Progenitor cell of endocrine pancreas (in vitro differentiated cells): ENCODE results near the gene MAPK8. TPM values are rescaled to one million over a fixed set of nuclear protein-coding genes. Genes with fewer than 3 reads are reported as not detected.

Source experiments
- DNase-seq: peaks from one replicate; pipeline ENCODE4 v3.0.0; 2021; ENCODE audit warnings: low spot score; ENCODE audit not compliant: unreplicated experiment
- H3K27ac Mint-ChIP-seq: 2 replicates; pipeline ENCODE4 v1.8.0; 2021; ENCODE audit warnings: mild to moderate bottlenecking, moderate library complexity, mixed read lengths
- H3K27me3 Mint-ChIP-seq: 2 replicates; pipeline ENCODE4 v1.8.0; 2021; ENCODE audit warnings: mixed read lengths
- H3K36me3 Mint-ChIP-seq: 2 replicates; pipeline ENCODE4 v1.8.0; 2022; ENCODE audit warnings: mixed read lengths; ENCODE audit not compliant: insufficient read depth
- H3K4me1 Mint-ChIP-seq: 2 replicates; pipeline ENCODE4 v1.8.0; 2021; ENCODE audit warnings: low read depth, mixed read lengths
- H3K4me3 Mint-ChIP-seq: 2 replicates; pipeline ENCODE4 v1.8.0; 2021; ENCODE audit warnings: low read depth, mild to moderate bottlenecking, moderate library complexity, mixed read lengths
- H3K9me3 Mint-ChIP-seq: 2 replicates; pipeline ENCODE4 v1.8.0; 2021; ENCODE audit warnings: low read depth, mixed read lengths
- total RNA-seq: library from RNA; stranded (reverse); gene quantifications from 2 replicates; pipeline ENCODE4 v1.2.1, GENCODE V29; 2021
- TF ChIP-seq, protein P1 (sequence below): fragments of 200-600 bp; sonication (generic); IDR thresholded peaks from one replicate; pipeline ENCODE4 v1.5.0; 2021; ENCODE audit warnings: antibody characterized with exemption, mild to moderate bottlenecking; ENCODE audit not compliant: unreplicated experiment

The MAPK8 gene
- total RNA-seq, 1 donor from 2014 or later, result 69.7 TPM

DNA sequence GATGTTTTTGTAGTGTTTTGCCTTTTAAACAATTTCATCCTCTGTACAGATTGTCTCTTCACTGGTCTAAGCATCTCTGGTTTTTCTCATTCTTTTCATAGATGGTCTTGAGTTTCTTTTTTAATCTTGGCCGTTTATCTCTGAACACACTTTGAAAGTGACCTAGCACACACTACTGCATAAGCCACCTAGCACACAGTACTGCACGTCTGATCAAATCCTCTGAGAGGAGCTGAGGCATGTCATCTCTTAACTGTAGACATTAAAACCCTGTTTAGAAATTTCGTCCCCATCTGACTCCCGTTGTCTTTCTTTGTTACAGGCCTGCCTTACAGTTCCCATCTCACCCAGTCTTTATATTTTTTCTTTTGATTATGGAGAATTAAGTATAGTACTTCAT lies 100.2 kb downstream of the MAPK8 start:
- Mint-ChIP-seq H3K4me3 (no peak overlapping the region), H3K27me3 (no peaks in the 10 kb centered on the region), H3K36me3 (peaks cover 22% of the 10 kb centered on the region), H3K27ac (no peak overlapping the region), H3K9me3 (no peaks in the 10 kb centered on the region), H3K4me1 (no peaks in the 10 kb centered on the region)
- TF ChIP-seq, protein P1, sequence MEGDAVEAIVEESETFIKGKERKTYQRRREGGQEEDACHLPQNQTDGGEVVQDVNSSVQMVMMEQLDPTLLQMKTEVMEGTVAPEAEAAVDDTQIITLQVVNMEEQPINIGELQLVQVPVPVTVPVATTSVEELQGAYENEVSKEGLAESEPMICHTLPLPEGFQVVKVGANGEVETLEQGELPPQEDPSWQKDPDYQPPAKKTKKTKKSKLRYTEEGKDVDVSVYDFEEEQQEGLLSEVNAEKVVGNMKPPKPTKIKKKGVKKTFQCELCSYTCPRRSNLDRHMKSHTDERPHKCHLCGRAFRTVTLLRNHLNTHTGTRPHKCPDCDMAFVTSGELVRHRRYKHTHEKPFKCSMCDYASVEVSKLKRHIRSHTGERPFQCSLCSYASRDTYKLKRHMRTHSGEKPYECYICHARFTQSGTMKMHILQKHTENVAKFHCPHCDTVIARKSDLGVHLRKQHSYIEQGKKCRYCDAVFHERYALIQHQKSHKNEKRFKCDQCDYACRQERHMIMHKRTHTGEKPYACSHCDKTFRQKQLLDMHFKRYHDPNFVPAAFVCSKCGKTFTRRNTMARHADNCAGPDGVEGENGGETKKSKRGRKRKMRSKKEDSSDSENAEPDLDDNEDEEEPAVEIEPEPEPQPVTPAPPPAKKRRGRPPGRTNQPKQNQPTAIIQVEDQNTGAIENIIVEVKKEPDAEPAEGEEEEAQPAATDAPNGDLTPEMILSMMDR, result no peak
- DNase-seq, result no peak

DNA sequence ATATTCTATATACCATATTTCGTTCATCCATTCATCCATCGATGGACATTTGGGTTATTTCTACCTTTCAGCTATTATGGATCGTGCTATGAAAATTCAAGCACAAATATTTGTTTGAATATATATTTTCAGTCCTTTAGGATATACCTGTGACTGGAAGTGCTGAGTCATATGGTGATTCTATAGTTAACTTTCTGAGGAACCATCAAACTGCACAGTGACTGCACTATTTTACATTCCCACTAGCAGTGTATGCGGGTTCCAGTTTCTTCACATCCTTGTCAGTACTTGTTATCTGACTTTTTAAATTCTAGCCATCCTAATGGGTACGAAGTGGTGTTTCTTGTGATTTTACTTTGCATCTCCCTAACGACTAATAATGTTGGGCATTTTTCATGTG lies 104.0 kb downstream of the MAPK8 start:
- Mint-ChIP-seq H3K27me3 (no peaks in the 10 kb centered on the region), H3K36me3 (peaks cover 39% of the 10 kb centered on the region)
- TF ChIP-seq, protein P1, result no peak

DNA sequence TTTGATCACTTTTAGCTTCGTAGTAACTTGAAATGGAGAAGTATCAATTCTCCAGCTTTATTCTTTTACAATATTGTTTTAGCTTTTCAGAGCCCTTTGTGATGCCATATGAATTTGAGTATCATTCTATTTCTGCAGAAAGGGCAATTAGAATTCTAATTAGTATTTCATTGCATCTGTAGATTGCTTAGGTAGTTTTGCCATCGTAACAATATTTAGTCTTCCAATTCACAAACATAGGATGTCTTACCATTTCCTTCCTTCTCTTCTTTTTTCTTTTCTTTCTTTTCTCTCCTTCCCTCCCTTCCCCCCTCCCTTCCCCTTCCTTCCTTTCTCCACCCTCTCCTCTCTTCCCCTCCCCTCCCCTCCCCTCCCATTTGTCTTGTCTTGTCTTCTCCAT lies 105.0 kb downstream of the MAPK8 start:
- no peaks in the 10 kb centered on the region for H3K27me3 Mint-ChIP-seq
- no peak overlapping the region for H3K4me3 Mint-ChIP-seq
- DNase-seq, result no peak
- peaks cover 12% of the 10 kb centered on the region for H3K9me3 Mint-ChIP-seq
- H3K36me3 Mint-ChIP-seq, result peaks cover 37% of the 10 kb centered on the region
- peaks cover 6% of the 10 kb centered on the region for H3K4me1 Mint-ChIP-seq
- no peak overlapping the region for H3K27ac Mint-ChIP-seq
- TF ChIP-seq, protein P1, result no peak

More for the DNA sequence above, 104.0 kb downstream of the MAPK8 start:
- Mint-ChIP-seq H3K4me1 (no peaks in the 10 kb centered on the region), H3K27ac (no peak overlapping the region), H3K9me3 (peaks cover 12% of the 10 kb centered on the region), H3K4me3 (no peak overlapping the region)
- DNase-seq, result no peak

DNA sequence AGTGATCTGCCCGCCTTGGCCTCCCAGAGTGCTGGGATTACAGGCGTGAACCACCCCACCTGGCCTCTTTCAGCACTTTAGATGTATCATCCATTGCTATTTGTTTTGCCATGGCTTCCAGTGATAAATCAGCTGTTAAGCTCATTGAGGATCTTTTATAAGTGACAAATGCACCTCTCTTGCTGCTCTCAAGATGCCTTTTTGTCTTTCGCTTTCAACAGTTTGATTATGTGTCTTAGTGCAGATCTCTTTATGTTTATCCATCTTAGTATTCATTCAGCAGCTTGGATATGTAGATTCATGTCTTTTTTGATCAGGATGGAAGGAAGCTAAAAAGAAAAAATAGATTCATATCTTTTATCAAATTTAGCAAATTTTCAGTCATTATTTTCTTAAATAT lies 105.6 kb downstream of the MAPK8 start:
- no peak for DNase-seq
- TF ChIP-seq, protein P1, result no peak
- H3K27me3 Mint-ChIP-seq, result no peaks in the 10 kb centered on the region
- H3K27ac Mint-ChIP-seq, result no peak overlapping the region
- H3K4me3 Mint-ChIP-seq, result no peak overlapping the region
- peaks cover 37% of the 10 kb centered on the region for H3K36me3 Mint-ChIP-seq
- H3K4me1 Mint-ChIP-seq, result peaks cover 12% of the 10 kb centered on the region
- H3K9me3 Mint-ChIP-seq, result peaks cover 12% of the 10 kb centered on the region

DNA sequence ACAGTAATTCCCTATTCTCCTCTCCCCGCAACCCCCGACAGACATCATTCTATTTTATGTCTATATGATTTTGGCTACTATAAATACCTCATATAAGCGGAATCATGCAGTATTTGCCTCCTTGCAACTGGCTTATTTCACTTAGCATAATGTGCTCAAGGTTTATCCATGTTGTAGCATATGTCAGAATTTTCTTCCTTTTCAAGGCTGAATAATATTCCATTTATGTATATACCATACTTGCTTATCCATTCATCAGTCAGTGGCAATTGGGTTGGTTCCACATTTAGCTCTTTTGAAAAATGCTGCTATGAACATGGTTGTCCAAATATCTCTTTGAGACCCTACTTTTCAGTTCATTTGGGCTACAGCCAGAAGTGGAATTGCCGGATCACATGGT lies 106.5 kb downstream of the MAPK8 start:
- TF ChIP-seq, protein P1, result no peak
- H3K27ac Mint-ChIP-seq, result no peak overlapping the region
- peaks cover 12% of the 10 kb centered on the region for H3K9me3 Mint-ChIP-seq
- peaks cover 20% of the 10 kb centered on the region for H3K4me1 Mint-ChIP-seq
- H3K27me3 Mint-ChIP-seq, result no peaks in the 10 kb centered on the region
- no peak for DNase-seq
- H3K36me3 Mint-ChIP-seq, result peaks cover 37% of the 10 kb centered on the region
- no peak overlapping the region for H3K4me3 Mint-ChIP-seq
